Breast epithelium (tissue), 3 donors: ENCODE data around the gene KRT222.
A peak's percentile ranks its signal among the peaks of the same experiment; 100 is the strongest.

Experiments used
- POLR2A ChIP-seq: fragments of 450-650 bp; IDR thresholded peaks from one replicate; pipeline ENCODE4 v1.6.1; 2016; ENCODE audit warnings: antibody characterized with exemption, mild to moderate bottlenecking, moderate library complexity
- POLR2AphosphoS5 ChIP-seq, 3 donors: sonication (generic); formaldehyde crosslinking; IDR thresholded peaks; one replicate each; pipeline ENCODE4 v1.6.1; 2017; ENCODE audit warnings: antibody characterized with exemption in 3 of 3
- TF ChIP-seq, protein P1 (sequence below), 3 donors: fragments of 450-650 bp; IDR thresholded peaks; one replicate each; pipeline ENCODE4 v1.5.1; 2016 to 2017; ENCODE audit warnings: antibody characterized with exemption in 3 of 3, mild to moderate bottlenecking in 3 of 3, moderate library complexity in 3 of 3

DNA sequence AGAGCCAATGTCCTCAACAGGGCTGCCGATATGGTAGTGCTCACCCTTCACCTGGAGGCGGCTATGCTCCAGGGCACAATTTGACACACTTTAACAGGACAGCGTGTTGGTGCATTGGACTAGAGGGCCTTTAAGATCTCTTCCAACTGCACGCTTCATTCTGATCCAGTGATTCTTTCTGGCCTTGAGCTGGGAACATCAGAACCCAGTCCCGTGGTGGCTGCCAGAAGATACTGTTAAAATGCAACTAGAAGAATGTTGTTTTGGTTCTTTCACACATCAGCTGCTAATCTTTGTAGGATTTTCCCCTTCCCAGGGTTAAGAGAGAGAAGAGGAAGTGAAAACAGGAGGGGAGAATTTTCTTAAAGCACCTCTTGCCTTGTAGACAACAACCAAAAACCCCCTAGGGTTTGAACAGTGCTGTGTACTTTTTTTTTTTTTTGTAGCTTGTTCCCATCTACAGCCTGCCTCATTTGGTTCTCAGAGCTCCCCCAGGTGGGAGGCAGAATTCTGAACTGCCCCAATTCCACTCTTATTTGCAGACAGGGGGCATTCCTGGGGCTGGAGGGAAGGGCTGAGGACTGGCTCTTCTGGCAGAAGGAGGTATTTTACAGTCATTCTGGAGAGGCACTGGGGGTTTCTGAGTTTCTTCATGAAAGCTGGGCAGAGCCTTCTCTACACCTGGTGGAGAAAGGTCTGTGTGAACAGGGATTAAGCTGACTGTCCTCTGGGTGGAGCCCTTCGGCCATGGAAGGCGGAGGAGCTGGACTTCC lies 49.7 kb downstream of the KRT222 start:
- TF ChIP-seq, protein P1, sequence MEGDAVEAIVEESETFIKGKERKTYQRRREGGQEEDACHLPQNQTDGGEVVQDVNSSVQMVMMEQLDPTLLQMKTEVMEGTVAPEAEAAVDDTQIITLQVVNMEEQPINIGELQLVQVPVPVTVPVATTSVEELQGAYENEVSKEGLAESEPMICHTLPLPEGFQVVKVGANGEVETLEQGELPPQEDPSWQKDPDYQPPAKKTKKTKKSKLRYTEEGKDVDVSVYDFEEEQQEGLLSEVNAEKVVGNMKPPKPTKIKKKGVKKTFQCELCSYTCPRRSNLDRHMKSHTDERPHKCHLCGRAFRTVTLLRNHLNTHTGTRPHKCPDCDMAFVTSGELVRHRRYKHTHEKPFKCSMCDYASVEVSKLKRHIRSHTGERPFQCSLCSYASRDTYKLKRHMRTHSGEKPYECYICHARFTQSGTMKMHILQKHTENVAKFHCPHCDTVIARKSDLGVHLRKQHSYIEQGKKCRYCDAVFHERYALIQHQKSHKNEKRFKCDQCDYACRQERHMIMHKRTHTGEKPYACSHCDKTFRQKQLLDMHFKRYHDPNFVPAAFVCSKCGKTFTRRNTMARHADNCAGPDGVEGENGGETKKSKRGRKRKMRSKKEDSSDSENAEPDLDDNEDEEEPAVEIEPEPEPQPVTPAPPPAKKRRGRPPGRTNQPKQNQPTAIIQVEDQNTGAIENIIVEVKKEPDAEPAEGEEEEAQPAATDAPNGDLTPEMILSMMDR (IDR thresholded peaks at IDR 0.05): peak in 2 of 3 donors; percentile 32 to 50
- no peak for TF ChIP-seq POLR2AphosphoS5 (IDR thresholded peaks at IDR 0.05)
- TF ChIP-seq POLR2A: no peak
